GM21825 (cell line): ENCODE measurements around the gene PPP1R12B.
A peak's percentile ranks its signal among the peaks of the same experiment; 100 is the strongest.
"Not testable (repeated sequence)": the region's sequence is repeated elsewhere in the genome, so short reads cannot be mapped to it uniquely, and the experiment has no call there.

Source experiments
- ATAC-seq: cut with Tn5 transposase; IDR thresholded peaks from one replicate; pipeline ENCODE4 v1.9.1; 2021; ENCODE audit warnings: mild to moderate bottlenecking, moderate library complexity; ENCODE audit not compliant: unreplicated experiment

Gene PPP1R12B

DNA sequence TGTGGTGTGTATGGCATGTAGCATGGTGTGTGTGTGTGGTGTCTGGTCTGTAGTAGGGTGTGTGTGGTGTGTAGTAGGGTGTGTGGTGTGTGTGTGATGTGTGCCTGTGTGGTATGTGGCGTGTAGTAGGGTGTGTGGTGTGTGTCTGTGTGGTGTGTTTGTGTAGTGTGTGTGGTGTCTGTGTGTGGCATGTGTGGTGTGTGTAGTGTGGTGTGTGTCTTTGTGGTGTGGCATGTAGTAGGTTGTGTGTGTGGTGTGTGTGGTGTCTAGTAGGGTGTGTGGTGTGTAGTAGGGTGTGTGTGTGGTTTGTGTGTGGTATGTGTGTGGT is 276.2 kb downstream of the PPP1R12B start:
- ATAC-seq, result no peak

DNA sequence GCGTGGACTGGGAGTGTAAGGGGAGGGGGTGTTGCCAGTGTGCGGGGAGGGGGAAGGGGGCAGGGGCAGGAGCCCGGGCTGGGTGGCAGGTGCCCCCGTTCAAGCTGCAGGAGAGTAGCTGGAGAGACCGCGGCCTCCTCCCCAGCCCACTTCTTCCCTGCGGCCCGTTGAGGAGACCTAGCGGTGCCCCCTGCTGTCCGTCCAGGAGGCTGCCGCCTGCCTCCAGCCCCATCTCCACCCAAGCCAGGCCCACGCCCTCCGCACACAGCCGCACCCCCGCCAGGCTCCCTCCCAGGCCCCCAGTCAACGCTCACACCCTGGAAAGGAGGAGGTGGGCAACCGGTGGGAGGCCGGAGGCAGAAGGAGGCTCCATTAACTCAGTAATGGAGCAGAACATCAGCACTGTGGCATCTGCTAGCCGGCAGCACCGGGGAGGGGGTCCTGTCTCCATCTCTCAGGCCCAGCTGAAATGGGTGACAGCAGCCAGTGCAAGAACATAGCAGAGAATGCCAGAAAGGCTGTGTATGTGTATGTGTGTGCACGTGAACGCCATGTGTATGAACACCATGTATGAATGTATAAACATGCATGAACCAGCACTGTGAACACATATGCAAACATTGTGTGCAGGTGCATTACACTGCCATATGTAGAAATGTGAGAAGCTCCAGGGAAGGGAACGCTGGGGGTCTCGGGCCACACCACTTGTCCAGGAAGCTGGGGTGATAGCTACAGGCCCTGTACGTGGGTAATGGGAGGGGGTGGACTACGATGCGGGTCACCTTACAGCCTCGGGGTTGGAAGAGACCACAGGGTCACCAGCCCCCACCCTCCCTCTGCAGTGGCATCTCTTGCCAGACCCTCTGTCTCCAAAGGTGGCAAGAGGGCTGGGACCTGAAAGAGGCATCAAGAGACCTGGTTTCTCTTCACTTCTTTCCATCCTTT is 277.2 kb downstream of the PPP1R12B start:
- ATAC-seq, result peak; percentile 59

DNA sequence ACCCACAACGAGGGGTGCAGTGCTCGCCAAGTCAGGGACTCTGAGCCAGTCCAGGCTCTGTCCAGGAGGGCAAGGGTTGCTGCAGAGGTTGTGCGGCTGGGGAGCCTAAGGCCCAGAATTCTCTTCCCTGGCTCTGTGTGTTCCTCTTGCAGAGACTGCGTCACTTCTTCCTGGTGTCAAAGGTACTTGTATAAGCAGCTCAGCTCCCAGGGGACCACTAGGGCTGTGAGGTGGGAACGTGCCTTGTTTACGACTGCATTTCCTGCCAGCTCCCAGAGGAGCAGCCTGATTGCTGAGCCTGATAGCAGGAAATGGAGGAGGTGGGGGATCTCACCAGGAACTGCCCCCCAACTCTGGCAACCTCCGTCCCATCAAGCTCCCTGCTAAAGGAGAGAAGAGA is 278.5 kb downstream of the PPP1R12B start:
- ATAC-seq, result not testable (repeated sequence)

DNA sequence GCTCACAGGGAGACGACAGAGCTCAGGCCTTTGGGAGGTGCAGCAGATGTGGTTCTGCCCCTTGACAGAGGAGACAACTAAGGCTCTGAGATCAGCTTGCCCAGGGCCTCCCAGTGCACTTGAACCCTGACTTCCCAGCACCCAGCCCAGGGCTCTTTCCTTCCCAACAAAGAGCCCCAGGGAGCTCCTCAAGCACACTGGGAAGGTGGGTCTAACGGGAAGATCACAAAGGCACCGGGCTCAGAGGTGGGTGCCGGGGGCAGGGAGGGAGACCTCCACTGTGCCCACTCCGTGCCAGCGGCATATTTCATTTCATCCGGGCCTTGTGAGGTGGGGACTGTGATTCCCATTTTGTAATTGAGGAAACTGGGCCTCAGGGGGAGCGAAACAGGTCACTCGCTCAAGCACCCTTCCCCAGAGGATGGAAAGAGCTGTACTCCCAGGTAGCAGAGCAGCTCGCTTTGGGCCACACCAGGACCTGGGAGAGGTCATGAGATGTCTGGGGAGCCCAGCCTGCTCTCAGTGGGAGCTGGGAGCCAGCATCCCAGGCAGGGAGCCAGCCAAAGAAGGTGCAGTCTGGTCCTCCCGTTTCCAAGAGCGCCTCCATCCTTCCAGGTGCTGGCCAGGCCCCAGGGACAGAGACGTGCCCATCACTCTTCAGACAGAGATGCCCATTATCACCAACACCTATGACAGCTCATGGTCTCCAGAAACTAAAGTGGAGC is 279.5 kb downstream of the PPP1R12B start:
- ATAC-seq, result no peak

DNA sequence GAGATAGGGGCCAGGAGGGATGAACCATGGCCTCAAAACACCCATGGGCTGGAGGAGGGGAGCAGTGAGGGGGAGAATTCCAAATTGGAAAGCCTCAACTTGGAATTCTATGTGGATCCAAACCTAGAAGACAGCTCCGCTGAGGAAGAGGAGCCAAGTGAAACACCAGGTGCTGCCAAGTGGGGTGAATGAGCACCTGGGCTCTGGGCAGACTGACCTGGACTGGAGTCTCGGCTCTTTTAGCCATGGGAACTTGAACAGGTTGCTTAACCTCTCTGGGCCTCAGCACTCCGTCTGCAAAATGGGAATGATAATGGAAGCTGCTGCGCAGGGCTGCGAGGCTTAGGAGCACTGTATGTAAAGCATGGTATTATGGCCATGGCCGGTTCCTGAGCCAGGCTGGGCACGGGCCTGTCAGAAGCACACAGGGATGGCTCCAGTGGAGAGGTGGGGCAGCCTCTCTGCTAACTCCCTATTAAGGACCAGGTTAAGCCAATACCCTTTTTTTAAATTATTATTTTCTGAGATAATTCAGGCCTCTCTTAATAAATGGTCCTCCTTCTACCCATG is 280.2 kb downstream of the PPP1R12B start:
- ATAC-seq, result no peak

DNA sequence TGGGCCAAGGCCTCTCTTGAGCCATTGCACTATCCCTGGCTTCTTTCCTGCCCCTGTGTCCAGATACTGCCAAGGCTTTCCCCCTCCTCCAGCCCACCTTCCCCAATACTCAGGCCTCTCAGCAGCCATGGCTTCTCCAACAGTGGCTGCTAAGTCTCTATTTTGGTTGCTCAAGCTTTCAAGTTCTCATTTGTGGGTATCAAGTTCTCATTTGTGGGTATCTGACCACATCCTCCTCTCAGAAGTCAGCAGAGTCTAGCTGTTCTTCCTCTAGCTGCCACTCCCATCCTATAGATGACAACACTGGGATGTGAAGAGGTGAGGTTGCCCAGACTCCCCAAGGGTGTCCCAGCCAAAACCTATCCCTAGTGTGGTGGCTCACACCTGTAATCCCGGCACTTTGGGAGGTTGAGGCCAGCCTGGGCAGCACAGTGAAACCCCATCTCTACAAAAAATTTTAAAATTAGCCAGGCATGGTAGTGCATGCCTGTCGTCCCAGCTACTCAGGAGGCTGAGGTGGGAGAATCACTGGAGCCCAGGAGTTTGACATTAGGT is 280.8 kb downstream of the PPP1R12B start:
- ATAC-seq, result peak; percentile 55

DNA sequence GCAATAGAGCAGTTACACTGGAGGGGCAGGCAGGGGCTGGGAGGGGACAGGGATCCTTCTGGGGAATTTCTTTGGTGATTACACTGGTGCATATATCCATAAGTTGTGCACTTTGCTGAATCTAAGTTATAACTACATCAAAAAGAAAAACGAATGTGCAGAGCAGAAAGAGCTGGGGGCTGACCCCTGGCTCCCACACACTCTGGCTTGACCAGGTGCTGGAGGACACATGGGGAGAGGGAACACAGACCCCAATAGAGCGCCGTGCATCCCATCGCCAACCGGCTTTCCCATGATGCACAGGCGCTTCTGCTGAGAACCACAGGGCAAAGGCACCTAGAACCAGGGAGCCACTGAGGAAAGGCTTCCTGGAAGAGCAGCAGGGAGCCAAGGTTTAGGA is 281.6 kb downstream of the PPP1R12B start:
- ATAC-seq, result not testable (repeated sequence)

DNA sequence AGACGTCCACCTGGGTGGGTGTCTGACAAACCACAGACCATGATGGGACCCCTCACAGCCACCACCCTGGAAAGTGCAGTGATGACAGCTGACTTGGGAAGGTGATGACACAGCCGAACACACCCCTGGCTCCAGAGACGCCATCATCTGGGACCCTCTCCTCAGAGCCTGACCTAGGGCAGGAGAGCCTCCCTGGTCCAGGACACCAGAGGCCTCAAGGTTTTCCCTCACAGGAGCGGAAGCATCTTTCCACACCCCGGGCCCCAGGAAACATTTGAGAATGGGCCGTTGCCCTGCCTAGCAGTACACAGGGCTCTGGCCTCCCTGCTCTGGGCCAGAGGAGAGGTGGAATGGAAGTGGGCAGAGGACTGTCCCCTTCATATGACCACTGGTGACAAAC is 282.0 kb downstream of the PPP1R12B start:
- ATAC-seq, result no peak

DNA sequence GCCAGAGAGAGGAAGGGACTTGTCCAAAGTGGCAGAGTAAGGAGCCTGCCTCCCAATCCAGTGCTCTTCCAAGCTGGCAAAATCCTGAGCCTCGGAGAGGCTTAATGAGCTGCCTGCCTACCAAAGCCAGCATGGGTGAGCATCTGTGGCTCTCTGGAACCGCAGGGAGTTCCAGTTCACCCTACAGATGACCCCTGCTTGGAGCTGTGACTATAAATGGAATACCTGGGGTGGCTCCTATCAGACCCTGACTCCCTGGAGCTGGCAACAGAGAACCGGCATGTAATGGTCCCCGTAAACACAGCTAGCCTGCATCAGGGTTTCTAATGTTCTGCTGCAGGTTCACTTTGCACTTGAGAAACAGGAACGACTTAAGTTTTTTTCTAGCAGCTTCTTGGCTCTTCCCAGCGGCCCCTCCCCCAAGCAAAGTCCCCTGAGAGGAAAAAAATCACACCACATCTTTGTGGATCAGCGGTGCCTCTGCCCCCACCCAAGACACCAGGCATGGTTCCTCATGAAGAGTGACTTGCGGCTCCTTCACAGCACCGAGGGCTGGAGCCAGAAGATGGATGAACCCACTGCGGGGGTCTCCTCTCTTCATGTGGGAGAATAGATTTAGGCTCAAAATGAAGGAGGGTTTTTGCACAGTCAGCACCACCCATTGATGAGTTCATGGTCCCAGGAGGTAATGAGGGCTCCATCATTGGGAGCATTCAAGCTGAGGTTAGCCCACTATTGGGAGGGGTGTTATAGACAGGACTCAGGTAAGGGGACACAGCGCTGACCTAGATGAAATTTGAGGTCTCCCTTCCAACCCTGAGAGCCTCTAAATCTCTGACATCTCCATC is 282.8 kb downstream of the PPP1R12B start:
- no peak for ATAC-seq

DNA sequence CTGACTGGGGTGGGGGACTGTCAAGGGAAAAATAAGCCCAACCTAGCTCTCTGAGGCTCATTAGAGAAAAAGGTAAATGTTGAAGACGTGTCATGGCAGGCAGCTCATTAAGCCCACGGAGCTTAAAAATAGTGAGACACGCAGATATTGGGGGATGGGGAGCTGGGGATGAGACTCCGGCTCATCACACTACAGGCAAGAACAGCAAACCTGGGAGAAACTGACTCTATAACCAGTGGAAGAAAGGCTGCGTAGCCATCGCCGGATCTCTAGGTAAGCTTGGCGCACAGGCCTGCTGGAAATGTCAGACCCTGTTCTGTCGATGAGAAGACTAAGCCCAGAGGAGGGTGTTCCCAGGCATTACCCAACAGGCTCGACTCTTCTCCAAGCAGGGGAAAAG is 283.7 kb downstream of the PPP1R12B start:
- no peak for ATAC-seq

DNA sequence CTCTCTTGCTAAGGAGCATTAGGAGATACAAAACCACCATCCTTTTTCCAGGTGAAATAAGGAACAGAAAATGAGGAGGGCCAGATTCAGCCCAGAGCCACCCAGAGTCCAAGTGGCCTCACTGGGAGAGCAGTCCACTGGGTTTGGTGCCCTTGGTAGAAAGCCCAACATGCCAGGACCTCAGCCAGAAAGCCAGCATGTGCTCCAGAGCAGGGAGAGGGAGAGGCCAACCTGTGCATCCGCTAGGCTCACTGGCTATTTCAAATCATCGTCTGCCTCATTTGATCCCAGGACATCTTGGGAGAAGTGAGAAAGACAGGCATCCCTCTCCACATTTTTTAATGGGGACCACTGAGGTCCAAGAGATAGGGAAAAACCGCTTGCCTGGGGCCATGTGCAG is 287.7 kb downstream of the PPP1R12B start:
- ATAC-seq, result not testable (repeated sequence)

DNA sequence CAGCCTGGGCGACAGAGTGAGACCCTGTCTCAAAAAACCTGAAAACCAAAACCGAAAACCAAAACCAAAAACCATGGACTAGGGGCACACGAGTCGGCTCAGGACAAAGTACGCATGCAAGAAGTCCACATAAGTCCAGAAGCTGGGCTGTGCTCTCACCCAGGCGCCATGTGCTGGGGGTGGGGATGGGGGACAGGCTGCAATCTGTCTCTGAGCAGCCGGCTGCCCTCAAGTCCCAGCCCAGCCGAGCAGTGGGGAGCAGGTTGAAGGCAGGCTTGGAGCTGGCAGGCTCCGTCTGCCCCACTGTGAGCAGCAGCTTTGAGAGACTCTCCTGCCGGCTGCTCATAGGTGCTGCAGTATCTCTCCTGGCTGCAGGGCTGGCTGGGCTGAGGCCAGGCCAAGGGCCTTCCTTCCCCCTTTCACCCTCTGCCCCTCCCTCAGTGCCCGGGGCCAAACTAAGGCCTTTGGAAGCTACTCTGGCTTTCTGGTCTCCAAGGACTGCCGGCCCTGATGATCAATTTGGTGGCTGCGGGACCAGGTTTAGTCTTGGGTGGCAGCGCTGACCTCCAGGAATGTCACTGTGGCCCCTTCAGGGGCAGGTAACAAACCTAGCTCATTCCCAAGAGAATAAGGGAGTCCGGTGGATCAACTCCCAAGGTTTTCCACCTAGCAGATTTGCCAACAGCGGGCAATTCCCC is 289.0 kb downstream of the PPP1R12B start:
- ATAC-seq, result not testable (repeated sequence)

DNA sequence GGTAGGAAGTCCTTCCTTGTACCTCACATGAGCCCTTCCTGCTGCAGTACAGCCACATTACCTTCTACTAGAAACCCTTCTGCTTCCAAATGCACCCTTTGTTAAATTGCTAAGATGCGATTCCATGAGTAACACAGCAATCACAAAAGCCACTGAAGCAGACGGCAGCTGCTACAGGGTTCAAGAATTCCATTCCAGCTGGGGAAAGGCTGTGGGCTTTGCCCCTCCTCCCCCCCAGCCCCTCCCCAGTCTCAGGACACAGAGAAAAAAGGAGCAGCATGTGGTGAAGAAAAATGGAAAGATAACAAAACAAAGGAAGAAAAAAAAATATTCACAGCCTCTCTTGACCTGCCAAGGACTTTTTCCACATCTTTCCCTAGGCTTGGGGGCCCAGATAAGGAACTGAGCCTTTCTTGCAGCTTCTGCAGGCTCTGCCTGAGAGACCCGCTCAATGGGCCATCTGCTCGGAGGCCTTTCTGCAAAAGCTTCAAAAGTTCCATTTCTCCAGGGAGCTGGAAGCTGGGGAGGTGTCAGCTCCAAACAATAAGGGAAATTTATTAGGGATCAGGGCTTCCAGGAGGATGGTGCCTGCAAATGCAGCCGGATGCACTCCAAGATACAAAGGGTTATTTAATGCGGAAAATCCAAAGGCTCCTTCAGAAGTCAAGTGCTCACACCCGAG is 289.7 kb downstream of the PPP1R12B start:
- ATAC-seq, result no peak

DNA sequence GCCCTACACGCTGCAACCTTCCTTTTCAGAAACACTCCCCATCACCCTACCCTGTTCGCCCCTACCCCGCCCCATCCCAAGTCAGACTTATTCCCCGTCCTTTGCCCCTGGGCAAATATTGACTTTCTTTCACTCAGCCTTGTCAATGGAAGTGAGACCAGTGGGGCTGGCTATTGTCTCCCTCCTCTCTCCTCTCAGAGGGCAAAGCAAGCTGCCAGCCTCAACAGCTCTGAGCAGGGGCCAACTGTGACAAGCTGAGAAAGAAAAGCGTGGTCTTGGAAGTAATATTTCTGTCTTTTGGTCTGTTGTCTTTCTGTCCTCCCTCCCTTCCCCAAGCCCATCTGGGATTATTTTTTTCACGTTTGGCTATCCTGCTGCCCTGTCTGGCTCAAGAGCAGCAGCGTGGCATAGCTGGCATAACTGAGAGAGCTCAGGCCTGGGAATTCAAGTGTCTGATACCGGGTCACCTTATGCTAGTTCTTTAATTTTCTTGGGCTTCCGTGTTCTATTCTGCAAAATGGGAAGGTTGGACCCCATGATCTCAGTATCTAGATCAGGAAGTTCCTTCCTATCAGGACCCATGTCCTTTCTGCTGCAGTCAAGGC is 290.3 kb downstream of the PPP1R12B start:
- not testable (repeated sequence) for ATAC-seq

DNA sequence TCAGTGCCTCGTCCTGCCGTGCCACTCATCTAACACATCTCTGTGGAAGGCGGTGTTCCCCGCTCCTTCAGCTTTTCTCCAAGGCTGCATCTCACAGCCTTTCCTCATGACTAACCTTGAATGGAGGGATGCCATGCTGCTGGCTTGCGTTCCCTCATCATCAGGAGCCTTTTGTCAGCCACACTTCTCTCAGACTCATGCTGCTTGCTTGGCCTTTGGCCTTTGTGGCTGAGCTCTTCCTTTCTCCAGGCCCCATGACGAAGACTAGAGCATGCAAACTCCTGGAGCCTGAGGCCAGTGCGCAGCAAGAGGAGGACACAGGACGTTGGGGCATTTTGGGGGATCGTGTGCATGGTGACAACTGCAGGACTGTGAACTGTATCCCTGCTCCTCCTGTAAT is 291.0 kb downstream of the PPP1R12B start:
- ATAC-seq, result no peak

DNA sequence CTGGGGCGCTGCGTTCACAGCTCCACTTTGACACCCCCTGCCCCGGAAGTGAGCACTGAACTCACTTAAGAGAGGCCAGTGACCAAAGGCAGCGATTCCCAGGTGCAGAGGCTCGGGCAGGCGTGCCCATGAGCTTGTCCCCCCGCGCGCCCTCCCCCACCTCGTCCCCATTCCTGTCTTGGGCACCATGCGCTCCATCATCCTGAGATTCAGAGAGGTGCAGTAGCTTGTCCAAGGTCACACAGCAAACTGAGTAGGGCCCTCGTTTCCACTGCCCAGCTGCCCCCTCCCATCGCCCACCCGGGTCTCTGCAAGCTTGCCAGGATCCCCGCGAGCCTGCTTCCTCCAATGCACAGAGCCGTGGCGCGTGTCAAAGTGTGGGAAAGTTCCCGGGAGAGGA is 293.7 kb downstream of the PPP1R12B start:
- no peak for ATAC-seq
